ENCODE results near the gene CUX1. TPM values are rescaled to one million over a fixed set of nuclear protein-coding genes. Genes with fewer than 3 reads are reported as not detected.

The CUX1 gene
- total and polyA plus RNA-seq, 2 of the 13 experiments (the other 11 are each of a cell fraction or from before 2014, with no cell fraction given): 13.7 to 14.9 TPM

DNA sequence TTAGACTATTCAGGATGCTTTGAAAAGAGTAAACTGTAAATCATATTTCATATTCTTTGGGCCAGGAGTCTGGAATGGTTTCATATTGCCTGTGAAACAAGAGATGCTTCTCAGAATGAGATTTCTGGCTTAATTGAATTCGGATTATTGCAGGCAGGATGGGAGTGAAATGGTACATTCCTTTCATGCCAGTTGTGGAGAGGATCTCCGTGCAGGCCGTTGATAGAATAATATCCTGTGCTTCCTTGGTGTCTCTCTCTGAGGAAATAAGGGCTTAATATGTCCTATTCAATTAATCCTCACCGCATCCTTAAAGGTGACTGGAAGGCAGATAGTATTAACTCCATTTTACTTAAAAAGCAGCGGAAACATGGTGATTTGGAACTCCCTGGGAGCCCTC, 56.6 kb downstream of the CUX1 start:
- Histone ChIP-seq H3K79me2 (ENCODE audit: insufficient read depth, low read length) (peaks cover 54% of the 10 kb centered on the region), H3K4me3 (replicated peaks in 1 of 3; ENCODE audit: insufficient read depth in 1 of 3, low read depth in 2 of 3, low read length in 3 of 3) (no peak overlapping the region), H3K4me1 (ENCODE audit: insufficient read depth, low read length) (peaks cover 31% of the 10 kb centered on the region), H3K27ac (ENCODE audit: extremely low read length, insufficient read depth, low read length) (no peak overlapping the region), H3K9me3 (ENCODE audit: low read length) (no peaks in the 10 kb centered on the region), H3K27me3 (ENCODE audit: control insufficient read depth in 1 of 2, insufficient read depth in 2 of 2, low read length in 2 of 2) (no peaks in the 10 kb centered on the region), H3K4me2 (ENCODE audit: low read depth, low read length) (no peak overlapping the region), H3K36me3 (replicated peaks in 1 of 2; ENCODE audit: control insufficient read depth in 1 of 2, insufficient read depth in 2 of 2, low read length in 2 of 2) (no peaks in the 10 kb centered on the region), H3K9ac (ENCODE audit: insufficient read depth, low read depth, low read length) (no peak overlapping the region), H4K20me1 (ENCODE audit: insufficient read depth, low read length) (peaks cover 5% of the 10 kb centered on the region; the same call in 1 of the 2 replicates), H2AFZ (ENCODE audit: low read length) (no peak overlapping the region)
- BruUV-seq (replicated peaks): no TSS peak
- ChIA-PET POLR2A (no interaction called here), CTCF (ENCODE audit: low intra/inter-chr PET ratio, low total read pairs) (no interaction called here)
- ATAC-seq (no peak), FAIRE-seq (no peak), DNase-seq (ENCODE audit: low spot score) (no peak)
- no peak for TF ChIP-seq ZNF589 (CRISPR knock-in tag; conservative IDR thresholded peaks at IDR 0.05)
- no peak for TF ChIP-seq ZNF749 (CRISPR knock-in tag; IDR thresholded peaks at IDR 0.05; ENCODE audit: borderline replicate concordance)
- intact Hi-C loops (cut with micrococcal nuclease; ENCODE audit: unreplicated experiment) (no loop called here), in situ Hi-C loops (cut with HindIII; ENCODE audit: extremely low pct_ligation_motif_present, low pct_unique_long_range_greater_than_20kb) (no loop called here)
- 97% methylated on average over 5 of the region's 5 CpGs for WGBS (ENCODE audit: low lambda C conversion rate)

DNA sequence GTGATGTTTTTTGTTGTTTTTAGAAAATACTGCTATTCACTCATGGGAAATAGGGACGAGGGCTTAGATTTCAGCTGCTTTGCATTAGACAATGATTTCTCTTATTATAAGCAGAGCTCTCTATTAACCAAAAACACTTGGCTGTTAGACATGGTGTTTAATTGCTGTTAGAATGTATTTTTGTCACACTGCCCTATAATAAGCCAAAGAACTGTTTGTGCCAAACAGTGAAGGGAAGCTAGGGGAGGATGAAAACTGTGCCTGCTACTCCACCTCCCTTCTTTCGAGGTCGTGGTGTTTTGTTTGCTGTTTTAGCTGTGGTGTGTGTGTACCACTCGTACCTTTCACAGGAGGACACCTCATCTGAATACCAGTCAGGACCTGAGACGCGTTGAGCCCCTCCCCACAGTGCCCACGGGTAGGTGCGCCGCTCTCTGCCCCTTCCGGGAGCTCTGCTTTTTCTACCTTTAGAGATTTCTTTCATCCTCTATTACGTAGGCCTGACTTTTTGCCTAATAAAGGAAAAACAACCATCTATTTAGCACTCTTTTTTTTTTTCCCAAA, 57.9 kb downstream of the CUX1 start:
- POLR2A ChIA-PET: interaction anchor here (0.8 kb wide), 1 partner anchor 19 kb away, joined by 4 read pairs; no protein-coding TSS in a partner anchor
- H3K4me2 ChIP-seq (ENCODE audit: low read depth, low read length): no peak overlapping the region
- H3K4me3 ChIP-seq (replicated peaks in 1 of 3; ENCODE audit: insufficient read depth in 1 of 3, low read depth in 2 of 3, low read length in 3 of 3): no peak overlapping the region
- ATAC-seq: no peak
- 86% methylated on average over 10 of the region's 11 CpGs for WGBS (ENCODE audit: low lambda C conversion rate)
- H3K36me3 ChIP-seq (replicated peaks in 1 of 2; ENCODE audit: control insufficient read depth in 1 of 2, insufficient read depth in 2 of 2, low read length in 2 of 2): no peaks in the 10 kb centered on the region
- H3K79me2 ChIP-seq (ENCODE audit: insufficient read depth, low read length): peaks cover 63% of the 10 kb centered on the region
- in situ Hi-C loops (cut with HindIII; ENCODE audit: extremely low pct_ligation_motif_present, low pct_unique_long_range_greater_than_20kb) (no loop called here), intact Hi-C loops (cut with micrococcal nuclease; ENCODE audit: unreplicated experiment) (no loop called here)
- no peak overlapping the region for H3K9ac ChIP-seq (ENCODE audit: insufficient read depth, low read depth, low read length)
- no peak for FAIRE-seq
- H3K9me3 ChIP-seq (ENCODE audit: low read length): no peaks in the 10 kb centered on the region
- DNase-seq (ENCODE audit: low spot score): no peak
- H3K27ac ChIP-seq (ENCODE audit: extremely low read length, insufficient read depth, low read length): no peak overlapping the region
- BruUV-seq (replicated peaks): no TSS peak
- CTCF ChIA-PET (ENCODE audit: low intra/inter-chr PET ratio, low total read pairs): no interaction called here
- H4K20me1 ChIP-seq (ENCODE audit: insufficient read depth, low read length): peaks cover 5% of the 10 kb centered on the region; the same call in 1 of the 2 replicates
- H2AFZ ChIP-seq (ENCODE audit: low read length): no peak overlapping the region
- no peaks in the 10 kb centered on the region for H3K27me3 ChIP-seq (ENCODE audit: control insufficient read depth in 1 of 2, insufficient read depth in 2 of 2, low read length in 2 of 2)
- H3K4me1 ChIP-seq (ENCODE audit: insufficient read depth, low read length): peaks cover 31% of the 10 kb centered on the region
- TF ChIP-seq NFE2L1 (CRISPR knock-in tag; IDR thresholded peaks at IDR 0.05; ENCODE audit: borderline replicate concordance): no peak
- no peak for TF ChIP-seq ZNF292 (CRISPR knock-in tag; IDR thresholded peaks at IDR 0.05; ENCODE audit: borderline replicate concordance, low read depth)
- no peak for TF ChIP-seq NR1H2 (CRISPR knock-in tag; IDR thresholded peaks at IDR 0.05; ENCODE audit: borderline replicate concordance, low read depth)
- no peak for TF ChIP-seq ZNF562 (CRISPR knock-in tag; IDR thresholded peaks at IDR 0.05; ENCODE audit: borderline replicate concordance)
- TF ChIP-seq, protein P1, sequence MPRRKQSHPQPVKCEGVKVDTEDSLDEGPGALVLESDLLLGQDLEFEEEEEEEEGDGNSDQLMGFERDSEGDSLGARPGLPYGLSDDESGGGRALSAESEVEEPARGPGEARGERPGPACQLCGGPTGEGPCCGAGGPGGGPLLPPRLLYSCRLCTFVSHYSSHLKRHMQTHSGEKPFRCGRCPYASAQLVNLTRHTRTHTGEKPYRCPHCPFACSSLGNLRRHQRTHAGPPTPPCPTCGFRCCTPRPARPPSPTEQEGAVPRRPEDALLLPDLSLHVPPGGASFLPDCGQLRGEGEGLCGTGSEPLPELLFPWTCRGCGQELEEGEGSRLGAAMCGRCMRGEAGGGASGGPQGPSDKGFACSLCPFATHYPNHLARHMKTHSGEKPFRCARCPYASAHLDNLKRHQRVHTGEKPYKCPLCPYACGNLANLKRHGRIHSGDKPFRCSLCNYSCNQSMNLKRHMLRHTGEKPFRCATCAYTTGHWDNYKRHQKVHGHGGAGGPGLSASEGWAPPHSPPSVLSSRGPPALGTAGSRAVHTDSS (CRISPR knock-in tag; conservative IDR thresholded peaks at IDR 0.05): no peak
- no peak for TF ChIP-seq AHDC1 (CRISPR knock-in tag; IDR thresholded peaks at IDR 0.05; ENCODE audit: borderline replicate concordance)
- TF ChIP-seq TOPORS (CRISPR knock-in tag; IDR thresholded peaks at IDR 0.05): no peak
- TF ChIP-seq PHB2 (IDR thresholded peaks at IDR 0.05; ENCODE audit: partially characterized antibody): no peak
- TF ChIP-seq, protein P2, sequence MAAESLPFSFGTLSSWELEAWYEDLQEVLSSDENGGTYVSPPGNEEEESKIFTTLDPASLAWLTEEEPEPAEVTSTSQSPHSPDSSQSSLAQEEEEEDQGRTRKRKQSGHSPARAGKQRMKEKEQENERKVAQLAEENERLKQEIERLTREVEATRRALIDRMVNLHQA (CRISPR knock-in tag; IDR thresholded peaks at IDR 0.05): no peak
